Measurements from ENCODE around the gene OPCML.

OPCML gene

DNA sequence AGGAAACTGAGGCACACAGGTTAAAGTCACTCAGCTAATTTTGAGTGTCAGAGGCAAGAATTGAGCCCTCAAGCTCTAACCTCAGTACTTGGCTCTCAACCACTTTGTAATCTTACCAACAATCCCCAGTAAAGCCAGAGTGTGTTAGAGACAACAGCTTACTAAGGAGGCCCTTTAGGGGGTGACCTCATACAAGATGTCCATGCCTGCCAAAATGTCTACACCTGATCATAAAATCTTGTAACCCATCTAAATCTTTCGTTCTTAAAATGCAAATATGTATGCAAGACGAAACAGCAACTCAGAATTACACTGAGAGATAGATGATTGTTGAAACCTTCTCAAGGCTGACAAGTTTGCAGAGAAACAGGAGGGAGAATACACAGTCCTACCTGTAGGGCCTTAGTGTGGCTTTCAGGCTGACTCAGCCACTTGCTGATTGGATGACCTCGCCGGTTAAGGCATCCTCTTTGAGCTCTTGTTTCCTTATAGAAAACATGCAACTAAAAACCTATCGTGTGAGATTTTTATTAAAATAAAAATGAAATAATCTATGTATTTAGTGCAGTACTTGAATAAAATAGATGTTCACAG lies 143.2 kb downstream of the OPCML start:
- no peak for ATAC-seq
- TF ChIP-seq ARNTL (CRISPR knock-in tag; IDR thresholded peaks at IDR 0.05; ENCODE audit: borderline replicate concordance, low read depth) (no peak), OSR1 (CRISPR knock-in tag; IDR thresholded peaks at IDR 0.05) (no peak), RARB (CRISPR knock-in tag; IDR thresholded peaks at IDR 0.05) (no peak), ZC3H10 (CRISPR knock-in tag; IDR thresholded peaks at IDR 0.05) (no peak), GLIS3 (CRISPR knock-in tag; IDR thresholded peaks at IDR 0.05) (no peak), PPARA (CRISPR knock-in tag; IDR thresholded peaks at IDR 0.05; ENCODE audit: borderline replicate concordance) (no peak), ISL1 (CRISPR knock-in tag; IDR thresholded peaks at IDR 0.05) (no peak), TOX (CRISPR knock-in tag; IDR thresholded peaks at IDR 0.05; ENCODE audit: borderline replicate concordance) (no peak), ESRRG (CRISPR knock-in tag; IDR thresholded peaks at IDR 0.05) (no peak), BACH2 (CRISPR knock-in tag; IDR thresholded peaks at IDR 0.05; ENCODE audit: borderline replicate concordance) (no peak), SNAI2 (CRISPR knock-in tag; IDR thresholded peaks at IDR 0.05) (no peak)
- TF ChIP-seq, protein P1, sequence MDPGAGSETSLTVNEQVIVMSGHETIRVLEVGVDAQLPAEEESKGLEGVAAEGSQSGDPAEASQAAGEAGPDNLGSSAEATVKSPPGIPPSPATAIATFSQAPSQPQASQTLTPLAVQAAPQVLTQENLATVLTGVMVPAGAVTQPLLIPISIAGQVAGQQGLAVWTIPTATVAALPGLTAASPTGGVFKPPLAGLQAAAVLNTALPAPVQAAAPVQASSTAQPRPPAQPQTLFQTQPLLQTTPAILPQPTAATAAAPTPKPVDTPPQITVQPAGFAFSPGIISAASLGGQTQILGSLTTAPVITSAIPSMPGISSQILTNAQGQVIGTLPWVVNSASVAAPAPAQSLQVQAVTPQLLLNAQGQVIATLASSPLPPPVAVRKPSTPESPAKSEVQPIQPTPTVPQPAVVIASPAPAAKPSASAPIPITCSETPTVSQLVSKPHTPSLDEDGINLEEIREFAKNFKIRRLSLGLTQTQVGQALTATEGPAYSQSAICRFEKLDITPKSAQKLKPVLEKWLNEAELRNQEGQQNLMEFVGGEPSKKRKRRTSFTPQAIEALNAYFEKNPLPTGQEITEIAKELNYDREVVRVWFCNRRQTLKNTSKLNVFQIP (CRISPR knock-in tag; IDR thresholded peaks at IDR 0.05; ENCODE audit: borderline replicate concordance, low read depth) = no peak

DNA sequence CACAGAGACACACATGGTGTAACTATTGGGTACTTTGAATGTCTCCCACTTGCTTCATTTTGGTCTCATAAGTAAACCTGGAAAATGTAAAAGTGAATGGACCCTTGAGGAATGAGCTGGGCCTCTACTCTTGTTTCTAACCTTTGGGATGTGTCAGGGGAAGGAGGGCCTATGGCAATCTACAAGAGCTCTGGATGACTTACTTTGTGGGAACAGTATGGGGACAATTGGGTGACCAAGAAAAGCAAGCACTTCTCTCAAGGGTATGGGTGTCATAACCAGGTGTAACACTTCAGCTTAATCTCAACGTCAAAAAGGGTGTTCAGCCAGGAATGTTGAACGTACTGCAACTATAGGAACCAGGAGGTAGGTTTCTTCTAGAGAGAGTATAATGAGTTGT lies 144.0 kb downstream of the OPCML start:
- ATAC-seq = no peak
- no peak for TF ChIP-seq ZFP30 (CRISPR knock-in tag; IDR thresholded peaks at IDR 0.05)
- TF ChIP-seq ZNF565 (CRISPR knock-in tag; conservative IDR thresholded peaks at IDR 0.05; ENCODE audit: low read depth) = no peak
- TF ChIP-seq ZNF8 (CRISPR knock-in tag; IDR thresholded peaks at IDR 0.05) = no peak
- no peak for TF ChIP-seq CSDC2 (CRISPR knock-in tag; IDR thresholded peaks at IDR 0.05)
- TF ChIP-seq, protein P2, sequence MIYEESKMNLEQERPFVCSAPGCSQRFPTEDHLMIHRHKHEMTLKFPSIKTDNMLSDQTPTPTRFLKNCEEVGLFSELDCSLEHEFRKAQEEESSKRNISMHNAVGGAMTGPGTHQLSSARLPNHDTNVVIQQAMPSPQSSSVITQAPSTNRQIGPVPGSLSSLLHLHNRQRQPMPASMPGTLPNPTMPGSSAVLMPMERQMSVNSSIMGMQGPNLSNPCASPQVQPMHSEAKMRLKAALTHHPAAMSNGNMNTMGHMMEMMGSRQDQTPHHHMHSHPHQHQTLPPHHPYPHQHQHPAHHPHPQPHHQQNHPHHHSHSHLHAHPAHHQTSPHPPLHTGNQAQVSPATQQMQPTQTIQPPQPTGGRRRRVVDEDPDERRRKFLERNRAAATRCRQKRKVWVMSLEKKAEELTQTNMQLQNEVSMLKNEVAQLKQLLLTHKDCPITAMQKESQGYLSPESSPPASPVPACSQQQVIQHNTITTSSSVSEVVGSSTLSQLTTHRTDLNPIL (CRISPR knock-in tag; IDR thresholded peaks at IDR 0.05; ENCODE audit: low read depth) = no peak
- TF ChIP-seq GLIS3 (CRISPR knock-in tag; IDR thresholded peaks at IDR 0.05) = no peak
- TF ChIP-seq TCF4 (CRISPR knock-in tag; IDR thresholded peaks at IDR 0.05; ENCODE audit: borderline replicate concordance) = no peak
- TF ChIP-seq PPARA (CRISPR knock-in tag; IDR thresholded peaks at IDR 0.05; ENCODE audit: borderline replicate concordance) = no peak
- no peak for TF ChIP-seq ZFP3 (CRISPR knock-in tag; IDR thresholded peaks at IDR 0.05)
- no peak for TF ChIP-seq OSR1 (CRISPR knock-in tag; IDR thresholded peaks at IDR 0.05)
- no peak for TF ChIP-seq SNAI2 (CRISPR knock-in tag; IDR thresholded peaks at IDR 0.05)

DNA sequence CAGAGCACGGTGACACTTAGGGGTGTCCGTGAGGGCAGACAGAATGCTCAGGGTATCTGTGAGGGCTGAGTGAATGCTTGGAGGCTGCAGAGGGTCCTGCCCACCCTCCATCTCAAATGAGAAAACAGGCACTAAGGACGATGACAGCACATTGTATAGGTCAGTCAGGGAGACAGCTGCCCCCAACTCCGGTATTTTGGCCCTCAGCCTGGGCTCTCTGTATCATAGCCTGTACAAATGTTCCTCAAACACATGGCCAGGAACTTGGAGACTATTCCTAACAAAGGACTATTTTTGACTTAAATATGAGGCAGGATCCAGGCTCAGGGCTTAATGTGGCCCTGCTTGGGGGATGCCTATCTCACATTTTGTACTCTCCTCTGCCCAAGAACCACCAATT lies 145.4 kb downstream of the OPCML start:
- no peak for ATAC-seq

DNA sequence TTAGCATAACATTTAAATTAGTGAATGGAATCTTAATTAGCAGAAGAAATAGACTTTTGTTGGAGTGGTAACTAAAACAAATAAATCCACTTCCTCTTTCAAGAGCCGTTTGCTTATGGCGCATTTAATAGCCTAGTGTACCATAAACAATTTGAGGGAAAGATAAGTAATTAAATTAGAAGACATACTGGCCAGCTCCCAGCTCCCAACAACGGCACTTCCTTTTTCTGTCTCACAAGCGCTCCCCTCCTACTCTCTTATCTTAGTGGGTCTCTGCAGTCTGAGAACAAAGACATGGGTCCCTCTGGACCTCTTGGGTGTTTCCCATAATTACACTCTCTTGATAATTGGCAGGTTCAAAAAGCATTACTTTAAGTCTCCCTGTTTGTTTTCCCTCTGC lies 146.0 kb downstream of the OPCML start:
- TF ChIP-seq PPARA (CRISPR knock-in tag; IDR thresholded peaks at IDR 0.05; ENCODE audit: borderline replicate concordance) (no peak), TCF4 (CRISPR knock-in tag; IDR thresholded peaks at IDR 0.05; ENCODE audit: borderline replicate concordance) (no peak), ISL1 (CRISPR knock-in tag; IDR thresholded peaks at IDR 0.05) (no peak), TOX (CRISPR knock-in tag; IDR thresholded peaks at IDR 0.05; ENCODE audit: borderline replicate concordance) (no peak), SNAI2 (CRISPR knock-in tag; IDR thresholded peaks at IDR 0.05) (no peak), ZFP30 (CRISPR knock-in tag; IDR thresholded peaks at IDR 0.05) (no peak), ESRRG (CRISPR knock-in tag; IDR thresholded peaks at IDR 0.05) (no peak), CSDC2 (CRISPR knock-in tag; IDR thresholded peaks at IDR 0.05) (no peak), ZNF70 (CRISPR knock-in tag; IDR thresholded peaks at IDR 0.05) (no peak), GLIS3 (CRISPR knock-in tag; IDR thresholded peaks at IDR 0.05) (no peak), BACH2 (CRISPR knock-in tag; IDR thresholded peaks at IDR 0.05; ENCODE audit: borderline replicate concordance) (no peak)
- TF ChIP-seq, protein P3, sequence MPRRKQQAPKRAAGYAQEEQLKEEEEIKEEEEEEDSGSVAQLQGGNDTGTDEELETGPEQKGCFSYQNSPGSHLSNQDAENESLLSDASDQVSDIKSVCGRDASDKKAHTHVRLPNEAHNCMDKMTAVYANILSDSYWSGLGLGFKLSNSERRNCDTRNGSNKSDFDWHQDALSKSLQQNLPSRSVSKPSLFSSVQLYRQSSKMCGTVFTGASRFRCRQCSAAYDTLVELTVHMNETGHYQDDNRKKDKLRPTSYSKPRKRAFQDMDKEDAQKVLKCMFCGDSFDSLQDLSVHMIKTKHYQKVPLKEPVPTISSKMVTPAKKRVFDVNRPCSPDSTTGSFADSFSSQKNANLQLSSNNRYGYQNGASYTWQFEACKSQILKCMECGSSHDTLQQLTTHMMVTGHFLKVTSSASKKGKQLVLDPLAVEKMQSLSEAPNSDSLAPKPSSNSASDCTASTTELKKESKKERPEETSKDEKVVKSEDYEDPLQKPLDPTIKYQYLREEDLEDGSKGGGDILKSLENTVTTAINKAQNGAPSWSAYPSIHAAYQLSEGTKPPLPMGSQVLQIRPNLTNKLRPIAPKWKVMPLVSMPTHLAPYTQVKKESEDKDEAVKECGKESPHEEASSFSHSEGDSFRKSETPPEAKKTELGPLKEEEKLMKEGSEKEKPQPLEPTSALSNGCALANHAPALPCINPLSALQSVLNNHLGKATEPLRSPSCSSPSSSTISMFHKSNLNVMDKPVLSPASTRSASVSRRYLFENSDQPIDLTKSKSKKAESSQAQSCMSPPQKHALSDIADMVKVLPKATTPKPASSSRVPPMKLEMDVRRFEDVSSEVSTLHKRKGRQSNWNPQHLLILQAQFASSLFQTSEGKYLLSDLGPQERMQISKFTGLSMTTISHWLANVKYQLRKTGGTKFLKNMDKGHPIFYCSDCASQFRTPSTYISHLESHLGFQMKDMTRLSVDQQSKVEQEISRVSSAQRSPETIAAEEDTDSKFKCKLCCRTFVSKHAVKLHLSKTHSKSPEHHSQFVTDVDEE (CRISPR knock-in tag; IDR thresholded peaks at IDR 0.05) = no peak
- TF ChIP-seq, protein P1 (CRISPR knock-in tag; IDR thresholded peaks at IDR 0.05; ENCODE audit: borderline replicate concordance, low read depth) = no peak
- TF ChIP-seq, protein P4, sequence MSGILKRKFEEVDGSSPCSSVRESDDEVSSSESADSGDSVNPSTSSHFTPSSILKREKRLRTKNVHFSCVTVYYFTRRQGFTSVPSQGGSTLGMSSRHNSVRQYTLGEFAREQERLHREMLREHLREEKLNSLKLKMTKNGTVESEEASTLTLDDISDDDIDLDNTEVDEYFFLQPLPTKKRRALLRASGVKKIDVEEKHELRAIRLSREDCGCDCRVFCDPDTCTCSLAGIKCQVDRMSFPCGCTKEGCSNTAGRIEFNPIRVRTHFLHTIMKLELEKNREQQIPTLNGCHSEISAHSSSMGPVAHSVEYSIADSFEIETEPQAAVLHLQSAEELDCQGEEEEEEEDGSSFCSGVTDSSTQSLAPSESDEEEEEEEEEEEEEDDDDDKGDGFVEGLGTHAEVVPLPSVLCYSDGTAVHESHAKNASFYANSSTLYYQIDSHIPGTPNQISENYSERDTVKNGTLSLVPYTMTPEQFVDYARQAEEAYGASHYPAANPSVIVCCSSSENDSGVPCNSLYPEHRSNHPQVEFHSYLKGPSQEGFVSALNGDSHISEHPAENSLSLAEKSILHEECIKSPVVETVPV (CRISPR knock-in tag; IDR thresholded peaks at IDR 0.05) = no peak
- TF ChIP-seq, protein P2 (CRISPR knock-in tag; IDR thresholded peaks at IDR 0.05; ENCODE audit: low read depth) = no peak
- no peak for ATAC-seq

More for the DNA sequence above, 145.4 kb downstream of the OPCML start:
- no peak for TF ChIP-seq OSR1 (CRISPR knock-in tag; IDR thresholded peaks at IDR 0.05)

Measured in SK-N-SH treated with all-trans-retinoic acid at 6 μM for 48 hours (cell line).